Upper lobe of left lung (tissue), 4 donors: ENCODE results near the gene PLD2.

Experiments
- CTCF ChIP-seq, 6 experiments: fragments of 450-650 bp in 4 of 6; fragments of 200-600 bp in 2 of 6; sonication (generic) in 2 of 6; IDR thresholded peaks; one replicate each; pipeline ENCODE4 v1.5.1; 2016 to 2019; ENCODE audit warnings: antibody characterized with exemption in 6 of 6
- POLR2A ChIP-seq, 4 donors: fragments of 450-650 bp; IDR thresholded peaks; one replicate each; pipeline ENCODE4 v1.5.1; 2016 to 2017; ENCODE audit warnings: antibody characterized with exemption in 4 of 4, mild to moderate bottlenecking in 2 of 4
- POLR2AphosphoS5 ChIP-seq, 2 donors: sonication (generic); formaldehyde crosslinking; IDR thresholded peaks; one replicate each; pipeline ENCODE4 v1.5.1; 2017; ENCODE audit warnings: antibody characterized with exemption in 2 of 2

GRCh38 chr17:4836221-4836620 lies 29.3 kb downstream of the PLD2 start:
- TF ChIP-seq CTCF (IDR thresholded peaks at IDR 0.05) = no peak
- no peak for TF ChIP-seq POLR2A (IDR thresholded peaks at IDR 0.05)
- TF ChIP-seq POLR2AphosphoS5 (IDR thresholded peaks at IDR 0.05) = no peak
